Breast epithelium (tissue), 3 donors: ENCODE data around the gene VGLL4.

Source experiments
- POLR2AphosphoS5 ChIP-seq, 3 donors: sonication (generic); formaldehyde crosslinking; IDR thresholded peaks; one replicate each; pipeline ENCODE4 v1.6.1; 2017; ENCODE audit warnings: antibody characterized with exemption in 3 of 3
- TF ChIP-seq, protein P1 (sequence below), 3 donors: fragments of 450-650 bp; IDR thresholded peaks; one replicate each; pipeline ENCODE4 v1.5.1; 2016 to 2017; ENCODE audit warnings: antibody characterized with exemption in 3 of 3, mild to moderate bottlenecking in 3 of 3, moderate library complexity in 3 of 3

DNA sequence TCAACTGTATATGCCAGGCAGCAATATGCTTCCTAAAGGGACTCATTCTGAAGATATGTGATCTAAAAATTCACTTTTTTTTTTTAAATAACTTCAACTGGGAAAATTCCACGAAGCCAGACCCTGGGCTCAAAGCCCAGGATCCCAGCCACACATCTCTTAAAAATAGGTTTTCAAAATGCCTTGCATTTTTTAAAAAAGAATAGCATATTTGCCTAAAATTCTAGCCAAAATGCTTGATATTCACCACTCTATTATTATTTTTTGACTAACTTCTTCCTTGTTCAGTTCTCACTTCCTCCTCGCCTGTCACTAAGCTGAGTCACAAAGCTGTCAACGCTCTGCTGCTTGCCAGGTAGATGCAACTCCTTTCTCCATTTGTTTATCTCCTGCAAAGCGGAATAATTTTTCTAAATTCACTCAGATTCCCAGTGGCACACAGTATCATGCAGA is 28.0 kb upstream of the VGLL4 start:
- TF ChIP-seq, protein P1, sequence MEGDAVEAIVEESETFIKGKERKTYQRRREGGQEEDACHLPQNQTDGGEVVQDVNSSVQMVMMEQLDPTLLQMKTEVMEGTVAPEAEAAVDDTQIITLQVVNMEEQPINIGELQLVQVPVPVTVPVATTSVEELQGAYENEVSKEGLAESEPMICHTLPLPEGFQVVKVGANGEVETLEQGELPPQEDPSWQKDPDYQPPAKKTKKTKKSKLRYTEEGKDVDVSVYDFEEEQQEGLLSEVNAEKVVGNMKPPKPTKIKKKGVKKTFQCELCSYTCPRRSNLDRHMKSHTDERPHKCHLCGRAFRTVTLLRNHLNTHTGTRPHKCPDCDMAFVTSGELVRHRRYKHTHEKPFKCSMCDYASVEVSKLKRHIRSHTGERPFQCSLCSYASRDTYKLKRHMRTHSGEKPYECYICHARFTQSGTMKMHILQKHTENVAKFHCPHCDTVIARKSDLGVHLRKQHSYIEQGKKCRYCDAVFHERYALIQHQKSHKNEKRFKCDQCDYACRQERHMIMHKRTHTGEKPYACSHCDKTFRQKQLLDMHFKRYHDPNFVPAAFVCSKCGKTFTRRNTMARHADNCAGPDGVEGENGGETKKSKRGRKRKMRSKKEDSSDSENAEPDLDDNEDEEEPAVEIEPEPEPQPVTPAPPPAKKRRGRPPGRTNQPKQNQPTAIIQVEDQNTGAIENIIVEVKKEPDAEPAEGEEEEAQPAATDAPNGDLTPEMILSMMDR (IDR thresholded peaks at IDR 0.05): no peak
- no peak for TF ChIP-seq POLR2AphosphoS5 (IDR thresholded peaks at IDR 0.05)
